Tracheal epithelial cell (primary cell): ENCODE measurements around the gene LILRB1. TPM values are rescaled to one million over a fixed set of nuclear protein-coding genes. Genes with fewer than 3 reads are reported as not detected.

Source experiments
- total RNA-seq: library from RNA; depleted of rRNA; stranded (reverse); fragments of >200 nt; gene quantifications from 2 replicates; pipeline ENCODE4 v1.2.1, GENCODE V29; 2014

Gene LILRB1
- not detected in 2 replicates for total RNA-seq

DNA sequence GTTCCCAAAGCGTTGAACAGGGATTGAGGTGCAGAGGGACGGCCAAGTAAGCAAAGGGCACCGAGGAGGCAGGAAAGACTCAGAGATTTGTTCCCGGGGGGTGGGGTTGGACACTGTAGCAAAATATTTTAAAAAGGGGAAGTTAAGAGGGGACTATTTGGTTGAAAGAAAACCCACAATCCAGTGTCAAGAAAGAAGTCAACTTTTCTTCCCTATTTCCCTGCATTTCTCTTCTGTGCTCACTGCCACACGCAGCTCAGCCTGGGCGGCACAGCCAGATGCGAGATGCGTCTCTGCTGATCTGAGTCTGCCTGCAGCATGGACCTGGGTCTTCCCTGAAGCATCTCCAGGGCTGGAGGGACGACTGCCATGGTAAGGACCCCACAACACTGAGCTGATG, at the start of gene LILRB1:
TSS of gene LILRB1 (plus strand) at position 223 of the 400 bp plus-strand sequence. CDS start 590 bp downstream, outside the sequence.

DNA sequence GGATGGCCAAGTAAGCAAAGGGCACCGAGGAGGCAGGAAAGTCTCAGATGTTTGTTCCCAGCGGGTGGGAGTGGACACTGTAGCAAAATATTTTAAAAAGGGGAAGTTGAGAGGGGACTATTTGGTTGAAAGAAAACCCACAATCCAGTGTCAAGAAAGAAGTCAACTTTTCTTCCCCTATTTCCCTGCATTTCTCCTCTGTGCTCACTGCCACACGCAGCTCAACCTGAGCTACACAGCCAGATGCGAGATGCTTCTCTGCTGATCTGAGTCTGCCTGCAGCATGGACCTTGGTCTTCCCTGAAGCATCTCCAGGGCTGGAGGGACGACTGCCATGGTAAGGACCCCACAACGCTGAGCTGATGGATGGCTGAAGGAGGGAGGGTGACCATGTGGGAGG, 36.8 kb upstream of the LILRB1 start, which contains the start of gene LILRA1:
TSS of gene LILRA1 (plus strand) at position 188 of the 400 bp plus-strand sequence. CDS start 613 bp downstream, outside the sequence.

DNA sequence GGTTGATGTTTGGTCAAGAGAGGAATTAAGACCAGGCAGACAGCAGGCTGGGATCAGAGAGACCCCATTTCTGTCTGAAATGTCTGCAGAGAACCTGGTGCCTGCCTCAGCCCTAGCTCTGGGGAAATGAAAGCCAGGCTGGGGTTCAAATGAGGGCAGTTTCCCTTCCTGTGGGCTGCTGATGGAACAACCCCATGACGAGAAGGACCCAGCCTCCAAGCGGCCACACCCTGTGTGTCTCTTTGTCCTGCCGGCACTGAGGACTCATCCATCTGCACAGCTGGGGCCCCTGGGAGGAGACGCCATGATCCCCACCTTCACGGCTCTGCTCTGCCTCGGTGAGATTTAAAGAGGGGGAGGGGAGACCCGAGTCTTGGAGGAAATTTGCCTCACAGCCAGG, 32.4 kb downstream of the LILRB1 start, which contains the start of gene LILRB4:
TSS of gene LILRB4 (plus strand) at position 256 of the 400 bp plus-strand sequence. CDS start at position 305, 49 bp downstream.

Other genes with a start within 250 kb of the LILRB1 start
- not detected in 2 replicates for gene TTYH1, start 215.0 kb upstream of the LILRB1 start, total RNA-seq
- gene LENG8, start 181.3 kb upstream of the LILRB1 start, total RNA-seq, result 11.5 and 16.4 TPM in 2 replicates
- 15.4 and 24.5 TPM in 2 replicates for gene LENG9, start 166.7 kb upstream of the LILRB1 start, total RNA-seq
- 24.9 and 84.8 TPM in 2 replicates for gene CDC42EP5, start 157.2 kb upstream of the LILRB1 start, total RNA-seq
- gene LAIR2, start 127.7 kb upstream of the LILRB1 start, total RNA-seq, result not detected in 2 replicates
- not detected in 2 replicates for gene LILRA2, start 56.7 kb upstream of the LILRB1 start, total RNA-seq
- not detected in 2 replicates for gene LILRA1, start 36.9 kb upstream of the LILRB1 start, total RNA-seq
- gene LILRB4, start 32.5 kb downstream of the LILRB1 start, total RNA-seq, result under 0.01 TPM in 1 of 2 replicates, not detected in the other
- gene KIR3DL3, start 94.0 kb downstream of the LILRB1 start, total RNA-seq, result not detected in 2 replicates
- gene KIR2DL3, start 108.0 kb downstream of the LILRB1 start, total RNA-seq, result not detected in 2 replicates
- not detected in 2 replicates for gene KIR2DL1, start 139.3 kb downstream of the LILRB1 start, total RNA-seq
- not detected in 2 replicates for gene KIR2DL4, start 173.1 kb downstream of the LILRB1 start, total RNA-seq
- not detected in 2 replicates for gene KIR3DL1, start 186.0 kb downstream of the LILRB1 start, total RNA-seq
- not detected in 2 replicates for gene KIR2DS4, start 202.2 kb downstream of the LILRB1 start, total RNA-seq
- not detected in 2 replicates for gene KIR3DL2, start 220.0 kb downstream of the LILRB1 start, total RNA-seq
- not detected in 2 replicates for gene FCAR, start 243.8 kb downstream of the LILRB1 start, total RNA-seq